GM18951 (cell line): ENCODE measurements around the gene ADAMTS3.

Experiments
- POLR2A ChIP-seq: IDR thresholded peaks from 4 replicates; pipeline ENCODE4 v1.6.1; 2011; ENCODE audit warnings: mild to moderate bottlenecking; ENCODE audit not compliant: insufficient read length, insufficient read depth; ENCODE audit errors: extremely low read depth
- in situ Hi-C: fragments of 300-500 bp; cut with MboI; formaldehyde crosslinking; loops from one replicate; pipeline ENCODE4 v1.12.0; 2022; ENCODE audit warnings: low sequenced_read_pairs, mixed read lengths, inconsistent platforms; ENCODE audit not compliant: unreplicated experiment

ADAMTS3 gene

GRCh38 chr4:72323227-72323626, 245.8 kb downstream of the ADAMTS3 start:
- in situ Hi-C loops = loop anchor here (25.0 kb wide), 1 partner anchor 689 kb away; no protein-coding TSS in a partner anchor
- TF ChIP-seq POLR2A = no peak

DNA sequence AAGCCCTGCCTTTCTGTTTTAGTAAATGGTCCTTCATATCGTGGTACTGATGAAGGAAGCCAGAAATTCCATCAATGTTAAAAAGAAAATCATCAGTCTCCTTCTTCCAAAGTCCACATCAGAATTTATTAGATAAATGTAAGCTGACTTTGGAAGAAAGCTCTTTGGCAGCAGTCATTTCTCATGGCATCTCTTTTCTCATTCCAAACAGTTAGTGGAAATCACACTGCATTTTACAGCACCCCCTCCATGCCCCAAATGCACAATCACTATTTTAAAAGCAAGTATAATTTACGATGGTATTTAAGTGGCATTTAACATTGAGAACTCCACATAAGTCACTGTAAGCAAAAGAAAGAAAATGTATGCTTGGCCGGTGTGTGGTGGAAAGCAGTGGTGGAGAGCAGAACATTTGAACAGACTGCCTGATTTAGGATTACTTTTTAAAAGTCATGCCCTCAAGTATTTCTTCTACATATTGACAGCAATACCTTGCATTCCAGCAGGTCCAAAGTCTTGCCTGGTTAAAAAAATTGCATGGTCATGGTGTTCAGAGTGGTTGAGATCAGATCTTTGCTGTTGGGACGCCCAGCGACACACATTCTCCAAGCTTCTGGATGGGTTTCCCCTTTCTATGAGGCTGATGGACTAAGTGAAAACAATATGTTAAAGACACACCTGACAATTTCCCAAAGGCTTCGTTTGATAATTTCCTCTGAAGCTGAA, 248.6 kb downstream of the ADAMTS3 start:
- in situ Hi-C loops = loop anchor here (25.0 kb wide), 1 partner anchor 692 kb away; no protein-coding TSS in a partner anchor
- TF ChIP-seq POLR2A = no peak

- in situ Hi-C loops = loop anchor here (25.0 kb wide), 1 partner anchor 693 kb away; no protein-coding TSS in a partner anchor
- TF ChIP-seq POLR2A = no peak
These were observed 249.4 kb downstream of the ADAMTS3 start for GRCh38 chr4:72319601-72320021.

GRCh38 chr4:72318421-72319170, 250.4 kb downstream of the ADAMTS3 start:
- TF ChIP-seq POLR2A = no peak
- in situ Hi-C loops = loop anchor here (25.0 kb wide), 1 partner anchor 694 kb away; no protein-coding TSS in a partner anchor

DNA sequence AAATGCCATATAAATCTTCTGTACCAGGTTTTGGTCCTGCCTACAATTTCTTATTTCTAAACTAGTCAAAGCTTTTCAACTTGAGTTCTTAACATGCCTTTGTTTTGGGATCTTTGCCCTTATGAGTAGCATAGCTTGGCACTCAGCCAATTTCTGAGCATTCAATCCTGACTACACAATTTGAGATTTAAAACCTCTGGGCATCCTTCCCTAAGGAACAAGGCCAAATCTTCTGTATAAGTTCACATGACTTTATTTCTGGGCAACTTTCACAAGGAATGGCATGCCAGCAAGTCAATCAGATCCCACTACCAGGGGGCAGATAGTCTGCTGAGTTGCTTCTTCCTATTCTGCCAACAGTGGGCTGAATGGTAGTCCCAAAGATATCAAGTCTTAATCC, 254.2 kb downstream of the ADAMTS3 start:
- no peak for TF ChIP-seq POLR2A
- in situ Hi-C loops = loop anchor here (25.0 kb wide), 1 partner anchor 697 kb away; no protein-coding TSS in a partner anchor

DNA sequence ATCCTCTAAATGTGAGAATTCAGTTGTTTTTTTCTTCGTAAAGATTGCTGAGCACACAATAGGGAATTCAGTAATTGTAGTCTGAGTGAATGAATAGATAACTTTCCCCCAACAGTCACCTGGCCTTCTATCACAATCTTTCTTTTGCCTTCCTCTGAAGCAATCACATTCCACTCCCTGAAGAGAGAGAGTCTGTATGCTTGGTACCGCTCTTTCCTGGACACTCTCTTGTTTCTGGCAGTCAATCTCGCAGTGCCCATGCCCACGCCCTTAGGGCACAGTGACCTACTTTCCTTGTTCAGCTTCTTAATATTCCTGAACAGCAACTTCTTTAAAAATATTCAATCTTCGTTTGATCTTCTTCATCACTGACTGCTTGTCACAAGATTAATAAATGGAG, 255.9 kb downstream of the ADAMTS3 start:
- TF ChIP-seq POLR2A = no peak
- in situ Hi-C loops = loop anchor here (25.0 kb wide), 1 partner anchor 699 kb away; no protein-coding TSS in a partner anchor

- in situ Hi-C loops = loop anchor here (25.0 kb wide), 1 partner anchor 700 kb away; no protein-coding TSS in a partner anchor
- no peak for TF ChIP-seq POLR2A
These were observed 256.9 kb downstream of the ADAMTS3 start for GRCh38 chr4:72312032-72312650.

GRCh38 chr4:72311291-72311690, 257.7 kb downstream of the ADAMTS3 start:
- no peak for TF ChIP-seq POLR2A
- in situ Hi-C loops = loop anchor here (25.0 kb wide), 1 partner anchor 701 kb away; no protein-coding TSS in a partner anchor

GRCh38 chr4:72305620-72306019, 263.4 kb downstream of the ADAMTS3 start:
- in situ Hi-C loops = loop anchor here (25.0 kb wide), 1 partner anchor 707 kb away; no protein-coding TSS in a partner anchor
- no peak for TF ChIP-seq POLR2A

DNA sequence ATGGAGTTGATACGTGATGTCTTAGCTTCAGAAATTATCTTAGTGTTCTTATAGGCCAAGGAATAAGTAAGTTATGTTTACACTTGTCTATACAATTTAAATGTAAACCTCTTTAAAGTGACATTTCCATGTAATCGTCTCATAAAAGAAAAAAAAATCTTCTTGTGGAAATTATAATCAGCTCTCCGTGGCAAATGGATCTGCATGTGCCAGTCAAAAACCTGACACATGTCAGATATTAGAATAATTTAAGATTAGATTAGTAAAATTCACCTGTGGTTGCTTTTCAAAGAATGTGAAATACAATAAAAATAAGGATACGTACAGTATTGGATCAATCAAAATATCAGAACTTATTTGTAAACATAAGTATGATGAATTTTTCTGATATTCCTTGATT, 263.9 kb downstream of the ADAMTS3 start:
- no peak for TF ChIP-seq POLR2A
- in situ Hi-C loops = loop anchor here (25.0 kb wide), 1 partner anchor 707 kb away; no protein-coding TSS in a partner anchor

- in situ Hi-C loops = loop anchor here (25.0 kb wide), 1 partner anchor 709 kb away; no protein-coding TSS in a partner anchor
- TF ChIP-seq POLR2A = no peak
These were observed 265.9 kb downstream of the ADAMTS3 start for GRCh38 chr4:72302981-72303704.

- in situ Hi-C loops = loop anchor here (25.0 kb wide), 1 partner anchor 711 kb away; no protein-coding TSS in a partner anchor
- TF ChIP-seq POLR2A = no peak
These were observed 267.3 kb downstream of the ADAMTS3 start for GRCh38 chr4:72301759-72302158.

GRCh38 chr4:72300126-72300525, 268.9 kb downstream of the ADAMTS3 start:
- in situ Hi-C loops = loop anchor here (25.0 kb wide), 1 partner anchor 712 kb away; no protein-coding TSS in a partner anchor
- no peak for TF ChIP-seq POLR2A
